RWPE1 (cell line): ENCODE data around the gene C3orf20.

Source experiments
- CTCF ChIA-PET: fragments of 350-600 bp; sonication (Branson Sonifier 250); formaldehyde crosslinking; extraction: SDS; loops from one replicate; lab custom pipeline; 2021; lab: Yijun Ruan, JAX
- POLR2A ChIA-PET: fragments of 400-600 bp; formaldehyde crosslinking; extraction: SDS; loops from one replicate; lab custom pipeline; 2020; ENCODE audit warnings: antibody characterized with exemption; ENCODE audit not compliant: low non-redundant PET; lab: Yijun Ruan, JAX
- DNase-seq: peaks from one replicate; pipeline ENCODE4 v3.0.0; 2012; ENCODE audit warnings: low spot score
- H3K27ac ChIP-seq: fragments of 450-650 bp; 2 replicates; pipeline ENCODE4 v1.5.1; 2017
- TF ChIP-seq, protein P1 (sequence below): fragments of 450-650 bp; conservative IDR thresholded peaks from 2 replicates; pipeline ENCODE4 v1.5.1; 2017; ENCODE audit warnings: low read depth, mild to moderate bottlenecking

Gene C3orf20

DNA sequence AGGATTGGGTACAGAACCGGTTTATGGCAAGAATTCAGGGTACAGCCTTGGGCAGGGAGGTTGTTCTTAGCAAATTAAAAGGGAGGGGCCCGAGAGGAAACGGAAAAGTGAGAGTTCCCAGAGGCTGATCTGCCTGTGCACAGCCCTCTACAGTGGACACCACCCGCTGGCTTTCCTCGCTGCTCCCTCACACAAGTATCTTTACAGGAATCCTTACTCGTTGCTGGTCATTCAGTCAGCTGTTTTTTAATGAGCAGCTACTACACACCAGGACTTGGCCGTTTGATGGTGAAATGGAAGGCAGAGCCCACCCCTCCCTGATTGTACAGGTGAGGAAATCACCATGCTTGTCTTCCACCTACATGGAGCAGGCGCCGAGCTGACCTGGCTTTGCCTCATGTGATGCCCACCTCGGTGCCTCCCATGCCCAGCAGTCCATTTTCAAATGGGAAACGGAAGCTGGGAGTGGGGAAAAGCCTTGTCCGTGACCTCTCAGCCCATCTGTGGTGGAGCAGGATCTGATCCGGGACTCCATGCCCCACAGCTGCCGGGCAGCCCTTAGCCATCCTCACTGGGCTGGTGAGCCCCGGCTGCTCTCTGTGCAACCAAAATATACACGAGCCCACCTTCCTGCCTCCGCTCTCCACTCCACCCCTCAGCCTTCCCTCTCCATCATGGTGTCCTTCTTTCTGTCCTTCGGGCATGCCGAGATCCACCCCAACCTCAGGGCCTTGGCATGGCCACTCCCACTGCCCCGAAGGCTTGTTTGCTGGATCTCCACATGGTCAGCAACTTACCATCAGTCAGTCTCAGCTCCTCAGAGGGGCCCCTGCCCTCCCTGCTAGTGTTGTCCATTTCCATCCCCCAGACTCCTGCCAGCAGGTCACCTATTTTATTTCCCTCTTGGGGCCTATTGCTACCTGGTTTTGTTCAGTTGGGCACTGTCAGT lies 110.5 kb downstream of the C3orf20 start:
- ChIA-PET POLR2A (no interaction called here), CTCF (no interaction called here)
- H3K27ac ChIP-seq = no peak overlapping the region
- no peak for DNase-seq
- TF ChIP-seq, protein P1, sequence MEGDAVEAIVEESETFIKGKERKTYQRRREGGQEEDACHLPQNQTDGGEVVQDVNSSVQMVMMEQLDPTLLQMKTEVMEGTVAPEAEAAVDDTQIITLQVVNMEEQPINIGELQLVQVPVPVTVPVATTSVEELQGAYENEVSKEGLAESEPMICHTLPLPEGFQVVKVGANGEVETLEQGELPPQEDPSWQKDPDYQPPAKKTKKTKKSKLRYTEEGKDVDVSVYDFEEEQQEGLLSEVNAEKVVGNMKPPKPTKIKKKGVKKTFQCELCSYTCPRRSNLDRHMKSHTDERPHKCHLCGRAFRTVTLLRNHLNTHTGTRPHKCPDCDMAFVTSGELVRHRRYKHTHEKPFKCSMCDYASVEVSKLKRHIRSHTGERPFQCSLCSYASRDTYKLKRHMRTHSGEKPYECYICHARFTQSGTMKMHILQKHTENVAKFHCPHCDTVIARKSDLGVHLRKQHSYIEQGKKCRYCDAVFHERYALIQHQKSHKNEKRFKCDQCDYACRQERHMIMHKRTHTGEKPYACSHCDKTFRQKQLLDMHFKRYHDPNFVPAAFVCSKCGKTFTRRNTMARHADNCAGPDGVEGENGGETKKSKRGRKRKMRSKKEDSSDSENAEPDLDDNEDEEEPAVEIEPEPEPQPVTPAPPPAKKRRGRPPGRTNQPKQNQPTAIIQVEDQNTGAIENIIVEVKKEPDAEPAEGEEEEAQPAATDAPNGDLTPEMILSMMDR = no peak

DNA sequence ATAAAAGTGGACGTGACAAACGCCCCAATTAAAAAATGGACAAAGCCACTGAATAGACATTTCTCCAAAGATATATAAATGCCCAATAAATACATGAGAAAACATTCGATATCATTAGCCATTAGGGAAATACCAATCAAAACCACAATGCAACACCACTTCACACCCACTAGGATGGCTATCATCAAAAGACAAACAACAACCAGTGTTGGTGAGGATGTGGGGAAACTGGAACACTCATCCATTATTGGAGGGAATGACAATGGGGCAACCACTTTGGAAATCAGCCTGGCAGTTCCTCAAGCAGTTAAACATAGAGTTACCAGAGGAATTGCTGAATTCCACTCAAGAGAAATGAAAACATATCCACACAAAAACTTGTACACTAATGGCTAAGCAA lies 111.4 kb downstream of the C3orf20 start:
- no peak overlapping the region for H3K27ac ChIP-seq
- DNase-seq = no peak
- ChIA-PET CTCF (no interaction called here), POLR2A (no interaction called here)
- TF ChIP-seq, protein P1 = no peak

DNA sequence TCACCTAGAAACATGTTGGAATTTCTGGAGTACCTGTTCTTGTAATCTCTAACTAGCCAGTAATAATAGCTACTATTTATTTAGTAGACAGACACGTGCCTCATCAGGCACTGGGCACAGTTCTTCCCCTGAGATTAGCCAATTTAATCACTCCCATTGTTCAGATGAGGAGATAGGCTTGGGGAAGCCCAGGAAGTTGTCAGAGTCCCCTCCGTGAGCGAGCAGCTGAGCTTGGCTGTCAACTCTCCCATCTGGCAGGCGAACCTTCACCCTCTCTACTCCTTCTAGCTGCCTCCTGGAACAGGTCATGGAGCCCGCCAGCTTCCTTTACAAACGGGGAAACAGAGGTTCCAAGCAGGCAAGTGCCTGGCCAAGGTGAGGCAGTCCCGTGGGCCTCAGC lies 112.7 kb downstream of the C3orf20 start:
- no peak for DNase-seq
- ChIA-PET CTCF (no interaction called here), POLR2A (no interaction called here)
- TF ChIP-seq, protein P1 = no peak
- H3K27ac ChIP-seq = no peak overlapping the region

GRCh38 chr3:14788644-14789043 lies 113.7 kb downstream of the C3orf20 start:
- CTCF ChIA-PET = no interaction called here
- H3K27ac ChIP-seq = no peak overlapping the region
- no peak for DNase-seq
- TF ChIP-seq, protein P1 = no peak
- POLR2A ChIA-PET = no interaction called here

GRCh38 chr3:14789221-14789620 lies 114.3 kb downstream of the C3orf20 start:
- no peak for DNase-seq
- POLR2A ChIA-PET = no interaction called here
- H3K27ac ChIP-seq = no peak overlapping the region
- TF ChIP-seq, protein P1 = no peak
- CTCF ChIA-PET = no interaction called here

- CTCF ChIA-PET = interaction anchor here (0.6 kb wide), 1 partner anchor 130 kb away, joined by 4 read pairs; no protein-coding TSS in a partner anchor
- POLR2A ChIA-PET = no interaction called here
These were observed 114.8 kb downstream of the C3orf20 start for GRCh38 chr3:14789640-14790285.

More at GRCh38 chr3:14789640-14790285, 114.8 kb downstream of the C3orf20 start:
- DNase-seq = no peak
- no peak overlapping the region for H3K27ac ChIP-seq
- TF ChIP-seq, protein P1 = no peak
